ENCODE measurements around the gene NINJ1.

DNA sequence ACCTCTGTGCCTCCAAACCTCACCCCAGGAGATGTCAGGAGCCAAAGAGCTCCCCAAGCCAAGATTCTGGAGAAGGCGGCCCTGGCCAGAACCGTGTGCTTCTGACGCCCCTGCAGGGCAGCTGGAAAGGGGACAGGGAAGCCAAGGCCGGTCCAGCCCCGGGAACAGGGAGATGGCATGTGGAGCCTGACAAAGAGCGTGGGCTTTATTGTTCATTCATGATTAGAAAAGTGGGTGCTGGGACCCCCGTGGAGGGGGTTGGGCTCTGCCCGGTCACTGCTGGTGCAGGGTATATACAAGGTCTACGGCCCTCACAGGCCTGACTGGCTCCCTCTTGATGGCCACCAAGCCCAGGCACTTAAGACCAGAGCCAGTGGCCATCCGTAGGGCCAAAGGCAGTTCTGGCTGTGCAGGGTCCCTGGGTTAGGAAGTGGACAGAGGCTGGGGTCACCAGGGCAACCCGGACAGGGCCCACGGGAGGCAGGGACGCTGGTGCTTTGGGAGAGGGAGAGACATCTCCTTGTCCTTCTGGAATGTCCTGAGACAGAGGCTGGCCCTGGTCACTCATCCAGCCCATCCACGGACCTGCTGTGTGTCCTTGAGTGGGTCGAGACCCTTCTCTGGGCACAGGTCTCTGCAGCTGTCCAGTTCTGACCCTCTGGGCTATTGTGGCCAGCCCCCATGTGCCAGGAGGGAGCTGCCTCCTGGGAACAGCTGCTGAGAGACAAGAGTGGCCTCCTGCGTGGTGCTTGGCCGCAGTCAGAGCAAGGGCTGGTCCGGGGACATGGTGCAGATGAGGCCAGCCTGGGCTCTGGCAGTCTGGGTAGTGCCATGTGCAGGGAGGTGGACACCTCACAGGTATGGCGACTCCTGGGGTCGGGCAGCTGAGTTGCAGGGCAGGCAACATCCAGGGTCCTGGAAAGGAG lies 12.5 kb downstream of the NINJ1 start:
- no peak for TF ChIP-seq RFX5 (IDR thresholded peaks at IDR 0.05; ENCODE audit: low read depth, low read length)
- TF ChIP-seq, protein P1, sequence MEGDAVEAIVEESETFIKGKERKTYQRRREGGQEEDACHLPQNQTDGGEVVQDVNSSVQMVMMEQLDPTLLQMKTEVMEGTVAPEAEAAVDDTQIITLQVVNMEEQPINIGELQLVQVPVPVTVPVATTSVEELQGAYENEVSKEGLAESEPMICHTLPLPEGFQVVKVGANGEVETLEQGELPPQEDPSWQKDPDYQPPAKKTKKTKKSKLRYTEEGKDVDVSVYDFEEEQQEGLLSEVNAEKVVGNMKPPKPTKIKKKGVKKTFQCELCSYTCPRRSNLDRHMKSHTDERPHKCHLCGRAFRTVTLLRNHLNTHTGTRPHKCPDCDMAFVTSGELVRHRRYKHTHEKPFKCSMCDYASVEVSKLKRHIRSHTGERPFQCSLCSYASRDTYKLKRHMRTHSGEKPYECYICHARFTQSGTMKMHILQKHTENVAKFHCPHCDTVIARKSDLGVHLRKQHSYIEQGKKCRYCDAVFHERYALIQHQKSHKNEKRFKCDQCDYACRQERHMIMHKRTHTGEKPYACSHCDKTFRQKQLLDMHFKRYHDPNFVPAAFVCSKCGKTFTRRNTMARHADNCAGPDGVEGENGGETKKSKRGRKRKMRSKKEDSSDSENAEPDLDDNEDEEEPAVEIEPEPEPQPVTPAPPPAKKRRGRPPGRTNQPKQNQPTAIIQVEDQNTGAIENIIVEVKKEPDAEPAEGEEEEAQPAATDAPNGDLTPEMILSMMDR (conservative IDR thresholded peaks at IDR 0.05; ENCODE audit: low read depth, low read length), result no peak
- TF ChIP-seq NFE2L2 (IDR thresholded peaks at IDR 0.05; ENCODE audit: low read depth, low read length), result no peak
- no peak for TF ChIP-seq POLR2A (IDR thresholded peaks at IDR 0.05; ENCODE audit: low read depth, low read length)
- no peak for TF ChIP-seq MXI1 (IDR thresholded peaks at IDR 0.05; ENCODE audit: borderline replicate concordance, low read depth, low read length)
- TF ChIP-seq SMC3 (IDR thresholded peaks at IDR 0.05; ENCODE audit: low read depth, low read length), result no peak
- TF ChIP-seq, protein P2, sequence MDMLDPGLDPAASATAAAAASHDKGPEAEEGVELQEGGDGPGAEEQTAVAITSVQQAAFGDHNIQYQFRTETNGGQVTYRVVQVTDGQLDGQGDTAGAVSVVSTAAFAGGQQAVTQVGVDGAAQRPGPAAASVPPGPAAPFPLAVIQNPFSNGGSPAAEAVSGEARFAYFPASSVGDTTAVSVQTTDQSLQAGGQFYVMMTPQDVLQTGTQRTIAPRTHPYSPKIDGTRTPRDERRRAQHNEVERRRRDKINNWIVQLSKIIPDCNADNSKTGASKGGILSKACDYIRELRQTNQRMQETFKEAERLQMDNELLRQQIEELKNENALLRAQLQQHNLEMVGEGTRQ (IDR thresholded peaks at IDR 0.05; ENCODE audit: low read depth, low read length), result no peak
- TF ChIP-seq, protein P3, sequence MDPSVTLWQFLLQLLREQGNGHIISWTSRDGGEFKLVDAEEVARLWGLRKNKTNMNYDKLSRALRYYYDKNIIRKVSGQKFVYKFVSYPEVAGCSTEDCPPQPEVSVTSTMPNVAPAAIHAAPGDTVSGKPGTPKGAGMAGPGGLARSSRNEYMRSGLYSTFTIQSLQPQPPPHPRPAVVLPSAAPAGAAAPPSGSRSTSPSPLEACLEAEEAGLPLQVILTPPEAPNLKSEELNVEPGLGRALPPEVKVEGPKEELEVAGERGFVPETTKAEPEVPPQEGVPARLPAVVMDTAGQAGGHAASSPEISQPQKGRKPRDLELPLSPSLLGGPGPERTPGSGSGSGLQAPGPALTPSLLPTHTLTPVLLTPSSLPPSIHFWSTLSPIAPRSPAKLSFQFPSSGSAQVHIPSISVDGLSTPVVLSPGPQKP (IDR thresholded peaks at IDR 0.05; ENCODE audit: borderline replicate concordance, low read depth, low read length), result no peak
- no peak for TF ChIP-seq RAD21 (IDR thresholded peaks at IDR 0.05; ENCODE audit: low read length)
- TF ChIP-seq BHLHE40 (IDR thresholded peaks at IDR 0.05; ENCODE audit: low read depth, low read length), result no peak
- TF ChIP-seq CHD1 (IDR thresholded peaks at IDR 0.05; ENCODE audit: low read depth, low read length), result no peak
